WI38 (cell line): Measurements from ENCODE around the gene VPS35.
"Not testable (repeated sequence)": the region's sequence is repeated elsewhere in the genome, so short reads cannot be mapped to it uniquely, and the experiment has no call there.

ENCODE experiments used
- H3K4me3 ChIP-seq: 2 replicates; pipeline ENCODE4 v1.5.1; 2011; ENCODE audit warnings: low read depth, mild to moderate bottlenecking, control low read depth, low read length
- TF ChIP-seq, protein P1 (sequence below): IDR thresholded peaks from 2 replicates; pipeline ENCODE4 v1.5.1; 2012; ENCODE audit warnings: low read depth, mild to moderate bottlenecking, control low read depth, low read length

The VPS35 gene

DNA sequence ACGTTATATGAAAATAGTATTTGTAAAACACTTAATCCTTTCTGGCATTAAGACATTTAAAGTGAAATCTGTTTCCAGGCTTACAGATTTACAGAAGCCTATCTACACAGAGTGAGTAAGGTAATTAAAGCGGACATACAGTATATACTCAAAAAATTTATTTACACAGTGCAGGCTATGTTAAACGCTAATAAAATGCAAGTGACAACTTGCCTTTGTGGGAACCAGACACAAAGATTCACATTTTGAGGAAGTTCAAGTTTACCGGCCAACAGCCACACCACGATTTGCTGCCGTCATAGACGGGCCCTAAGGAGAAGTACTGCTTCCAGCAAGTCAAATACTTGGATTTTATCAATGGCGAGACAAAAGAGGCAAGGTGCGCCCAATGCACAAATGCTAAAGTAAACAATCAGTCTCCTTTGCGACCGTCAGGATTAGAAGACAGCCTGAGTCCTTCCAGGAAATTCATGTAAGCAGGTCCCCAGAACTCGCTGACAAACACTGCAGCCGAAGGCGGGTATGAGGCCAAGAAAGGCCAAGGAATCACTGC, 801 bp downstream of the VPS35 start:
- H3K4me3 ChIP-seq, result peak overlapping the region; percentile 78
- TF ChIP-seq, protein P1, sequence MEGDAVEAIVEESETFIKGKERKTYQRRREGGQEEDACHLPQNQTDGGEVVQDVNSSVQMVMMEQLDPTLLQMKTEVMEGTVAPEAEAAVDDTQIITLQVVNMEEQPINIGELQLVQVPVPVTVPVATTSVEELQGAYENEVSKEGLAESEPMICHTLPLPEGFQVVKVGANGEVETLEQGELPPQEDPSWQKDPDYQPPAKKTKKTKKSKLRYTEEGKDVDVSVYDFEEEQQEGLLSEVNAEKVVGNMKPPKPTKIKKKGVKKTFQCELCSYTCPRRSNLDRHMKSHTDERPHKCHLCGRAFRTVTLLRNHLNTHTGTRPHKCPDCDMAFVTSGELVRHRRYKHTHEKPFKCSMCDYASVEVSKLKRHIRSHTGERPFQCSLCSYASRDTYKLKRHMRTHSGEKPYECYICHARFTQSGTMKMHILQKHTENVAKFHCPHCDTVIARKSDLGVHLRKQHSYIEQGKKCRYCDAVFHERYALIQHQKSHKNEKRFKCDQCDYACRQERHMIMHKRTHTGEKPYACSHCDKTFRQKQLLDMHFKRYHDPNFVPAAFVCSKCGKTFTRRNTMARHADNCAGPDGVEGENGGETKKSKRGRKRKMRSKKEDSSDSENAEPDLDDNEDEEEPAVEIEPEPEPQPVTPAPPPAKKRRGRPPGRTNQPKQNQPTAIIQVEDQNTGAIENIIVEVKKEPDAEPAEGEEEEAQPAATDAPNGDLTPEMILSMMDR, result no peak

DNA sequence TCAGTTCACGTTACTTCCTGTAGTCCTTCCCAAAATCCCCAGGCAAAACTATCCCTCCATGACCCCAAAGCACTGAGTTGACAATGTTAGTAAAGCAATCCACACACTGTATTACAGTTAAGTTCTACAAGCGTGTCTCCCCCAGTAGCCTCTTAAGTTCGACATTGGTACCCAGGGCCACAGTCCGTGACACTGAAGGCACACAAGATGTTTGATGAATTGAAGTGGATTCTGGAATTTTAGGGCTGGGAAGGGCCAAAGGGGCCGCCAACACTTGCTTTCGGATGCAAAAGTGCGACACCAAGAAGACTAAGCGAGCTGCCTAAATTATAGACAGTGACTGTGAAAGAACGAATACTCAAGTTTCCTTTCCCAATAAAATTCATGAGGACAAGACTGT, 1.5 kb downstream of the VPS35 start:
- H3K4me3 ChIP-seq, result peak overlapping the region; percentile 78
- TF ChIP-seq, protein P1, result no peak

DNA sequence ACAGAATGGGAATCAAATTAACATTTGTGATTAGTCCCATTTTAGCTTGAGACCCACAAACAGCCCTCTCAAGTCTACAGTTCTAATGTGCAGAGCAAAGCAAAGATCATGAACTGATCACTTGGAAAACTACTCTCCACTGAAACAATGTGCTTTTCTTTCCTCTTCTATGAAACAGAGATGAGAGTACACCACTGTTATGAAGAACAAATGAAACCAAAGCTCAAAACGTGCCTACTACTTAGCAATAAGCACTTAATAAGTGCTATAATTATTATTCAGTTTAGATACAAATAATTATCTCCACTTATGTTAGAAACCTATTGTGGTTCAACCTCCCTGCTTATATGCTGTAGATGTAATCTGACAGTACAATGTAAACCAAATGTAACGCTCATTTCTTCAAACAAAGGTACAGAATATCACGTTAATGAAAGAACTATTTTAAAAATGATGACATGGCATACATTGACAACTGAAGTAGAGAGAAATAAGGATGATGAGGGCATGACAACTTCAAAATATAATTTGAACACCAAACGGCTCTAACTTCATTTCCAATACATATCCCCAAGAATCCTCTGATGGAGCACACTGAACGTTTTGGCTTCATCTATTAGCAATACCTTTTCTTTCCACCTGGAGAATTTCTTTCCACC, 2.0 kb downstream of the VPS35 start:
- H3K4me3 ChIP-seq, result peak overlapping the region; percentile 78
- TF ChIP-seq, protein P1, result no peak

DNA sequence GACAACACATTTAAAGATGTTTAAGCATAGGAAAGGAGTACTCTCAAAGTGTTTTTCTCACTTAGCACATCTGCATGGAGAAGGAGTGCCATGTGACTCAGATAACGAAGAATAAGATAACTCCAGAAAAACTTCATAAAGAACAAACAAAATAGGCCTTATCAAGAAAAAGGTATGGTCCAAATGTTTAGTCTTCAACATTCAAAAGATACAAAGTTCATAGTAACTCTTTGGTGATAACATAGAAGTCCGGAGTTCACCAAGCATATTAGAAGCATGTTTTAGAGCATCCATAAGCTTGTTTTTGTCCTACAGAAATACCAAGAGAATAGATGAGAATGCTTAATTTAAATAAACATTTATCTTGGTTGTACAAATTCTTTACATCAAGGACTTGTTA, 7.1 kb downstream of the VPS35 start:
- not testable (repeated sequence) for H3K4me3 ChIP-seq

DNA sequence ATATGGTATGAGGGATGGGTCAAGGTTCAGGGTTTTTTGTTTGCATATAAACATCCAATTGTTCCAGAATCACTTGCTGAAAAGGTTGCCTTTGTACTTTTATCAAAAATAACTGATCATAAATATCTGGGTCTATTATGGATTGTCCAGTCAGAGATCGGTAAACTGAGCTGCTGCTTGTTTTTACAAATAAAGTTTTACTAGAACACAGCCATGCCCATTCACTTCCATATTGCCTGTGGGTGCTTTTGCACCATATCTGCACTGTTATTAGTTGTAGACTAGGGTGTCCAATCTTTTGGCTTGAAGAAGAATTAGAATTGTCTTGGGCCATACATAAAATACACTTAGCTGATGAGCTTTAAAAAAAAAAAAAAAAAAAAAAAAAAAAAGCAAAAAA, 11.0 kb downstream of the VPS35 start:
- H3K4me3 ChIP-seq, result not testable (repeated sequence)

DNA sequence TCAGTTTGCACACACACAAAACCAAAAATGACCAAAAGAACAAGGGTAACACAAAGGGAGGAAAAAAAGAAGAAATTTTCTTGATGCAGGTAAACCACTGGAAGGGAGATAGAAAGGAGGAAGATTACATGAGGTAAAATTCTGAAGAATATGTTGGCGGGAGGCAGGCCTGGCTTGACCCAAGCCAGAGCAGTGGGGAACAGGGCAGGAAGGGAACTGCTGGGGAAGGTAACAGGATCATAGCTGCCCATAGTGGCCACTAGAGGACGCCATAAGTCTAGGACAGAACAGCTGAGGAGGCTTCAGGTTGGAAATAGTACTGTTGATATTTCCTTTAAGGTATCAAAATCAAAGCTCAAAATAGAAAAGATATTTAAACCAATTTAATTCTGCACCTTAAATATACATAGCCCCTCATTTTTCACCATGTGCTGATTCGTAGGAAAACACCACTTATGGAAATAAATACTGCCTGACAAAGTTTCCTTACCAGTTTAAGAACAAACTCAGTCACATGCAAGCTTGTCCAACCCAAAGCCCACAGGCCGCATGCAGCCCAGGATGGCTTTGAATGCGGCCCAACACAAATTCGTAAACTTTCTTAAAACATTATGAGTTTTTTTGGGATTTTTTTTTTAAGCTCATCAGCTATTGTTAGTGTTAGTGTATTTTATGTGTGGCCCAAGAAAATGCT, 15.5 kb downstream of the VPS35 start:
- no peak overlapping the region for H3K4me3 ChIP-seq
- TF ChIP-seq, protein P1, result peak; percentile 98

DNA sequence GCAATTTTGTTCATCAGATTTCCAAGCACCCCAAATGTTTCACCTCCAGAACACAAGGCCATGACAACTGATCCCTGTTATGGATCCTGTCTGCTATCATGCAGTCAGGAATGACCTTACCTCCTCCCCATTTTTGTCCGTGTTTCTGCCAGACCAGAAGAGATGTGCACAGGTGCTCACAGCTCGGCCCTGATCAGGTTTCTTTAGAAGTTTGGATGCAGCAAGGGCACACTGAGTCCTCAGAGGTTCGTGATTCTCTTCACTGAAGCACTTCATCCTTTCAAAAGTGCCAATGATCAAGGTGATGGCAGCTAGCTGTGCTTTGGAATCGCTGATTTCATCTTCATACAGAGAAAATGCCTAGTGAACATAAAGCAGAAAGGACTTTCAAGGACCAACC, 26.9 kb downstream of the VPS35 start:
- no peak overlapping the region for H3K4me3 ChIP-seq
- TF ChIP-seq, protein P1, result no peak

DNA sequence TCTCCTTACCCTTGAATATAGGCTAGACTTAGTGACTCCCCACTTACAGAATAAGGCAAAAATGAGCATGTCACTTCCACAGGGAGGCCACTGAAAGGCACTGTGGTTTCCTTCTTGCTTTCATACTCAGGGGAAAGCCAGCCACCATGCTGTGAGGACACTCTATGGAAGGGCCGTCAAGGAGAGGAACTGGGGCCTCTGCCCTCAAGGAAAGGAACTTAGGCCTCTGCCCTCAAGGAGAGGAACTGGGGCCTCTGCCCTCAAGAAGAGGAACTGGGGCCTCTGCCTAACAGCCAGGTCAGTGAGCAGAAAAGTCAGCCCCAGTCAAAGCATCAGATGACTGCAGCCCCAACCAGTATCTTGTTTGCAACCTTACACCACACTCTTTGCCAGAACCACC, 30.1 kb downstream of the VPS35 start:
- no peak overlapping the region for H3K4me3 ChIP-seq
- TF ChIP-seq, protein P1, result no peak
